Measurements from ENCODE around the gene CEP350.
"Not testable (repeated sequence)": the region's sequence is repeated elsewhere in the genome, so short reads cannot be mapped to it uniquely, and the experiment has no call there.

Gene CEP350

GRCh38 chr1:179938752-179939151 lies 15.9 kb upstream of the CEP350 start:
- in situ Hi-C loops (cut with MboI; ENCODE audit: low sequenced_read_pairs), result no loop called here

GRCh38 chr1:179939941-179940340 lies 14.7 kb upstream of the CEP350 start:
- in situ Hi-C loops (cut with MboI; ENCODE audit: low sequenced_read_pairs), result no loop called here

- in situ Hi-C loops (cut with MboI; ENCODE audit: low sequenced_read_pairs), result no loop called here
Observed at GRCh38 chr1:179941454-179941853, 13.2 kb upstream of the CEP350 start.

- in situ Hi-C loops (cut with MboI; ENCODE audit: low sequenced_read_pairs), result no loop called here
Observed at GRCh38 chr1:179950651-179951050, 4.0 kb upstream of the CEP350 start.

- in situ Hi-C loops (cut with MboI; ENCODE audit: low sequenced_read_pairs), result no loop called here
Observed at GRCh38 chr1:179951383-179952144, 3.0 kb upstream of the CEP350 start.

GRCh38 chr1:179952186-179952585 lies 2.4 kb upstream of the CEP350 start:
- in situ Hi-C loops (cut with MboI; ENCODE audit: low sequenced_read_pairs), result no loop called here

- in situ Hi-C loops (cut with MboI; ENCODE audit: low sequenced_read_pairs), result no loop called here
Observed at GRCh38 chr1:179953974-179954492, 577 bp upstream of the CEP350 start.

GRCh38 chr1:179955287-179955680 lies 674 bp downstream of the CEP350 start:
- in situ Hi-C loops (cut with MboI; ENCODE audit: low sequenced_read_pairs), result no loop called here

- in situ Hi-C loops (cut with MboI; ENCODE audit: low sequenced_read_pairs), result no loop called here
Observed at GRCh38 chr1:179955731-179956130, 1.1 kb downstream of the CEP350 start.

GRCh38 chr1:179958359-179958758 lies 3.7 kb downstream of the CEP350 start:
- in situ Hi-C loops (cut with MboI; ENCODE audit: low sequenced_read_pairs), result no loop called here

- in situ Hi-C loops (cut with MboI; ENCODE audit: low sequenced_read_pairs), result not testable (repeated sequence)
Observed at GRCh38 chr1:179962168-179962567, 7.6 kb downstream of the CEP350 start.

- in situ Hi-C loops (cut with MboI; ENCODE audit: low sequenced_read_pairs), result no loop called here
Observed at GRCh38 chr1:179966551-179966950, 11.9 kb downstream of the CEP350 start.

GRCh38 chr1:179968284-179968993 lies 13.8 kb downstream of the CEP350 start:
- in situ Hi-C loops (cut with MboI; ENCODE audit: low sequenced_read_pairs), result no loop called here

- in situ Hi-C loops (cut with MboI; ENCODE audit: low sequenced_read_pairs), result no loop called here
Observed at GRCh38 chr1:179968994-179969919, 14.6 kb downstream of the CEP350 start.

- in situ Hi-C loops (cut with MboI; ENCODE audit: low sequenced_read_pairs), result no loop called here
Observed at GRCh38 chr1:179969962-179970361, 15.4 kb downstream of the CEP350 start.

GRCh38 chr1:179971563-179972496 lies 17.2 kb downstream of the CEP350 start:
- in situ Hi-C loops (cut with MboI; ENCODE audit: low sequenced_read_pairs), result no loop called here

- in situ Hi-C loops (cut with MboI; ENCODE audit: low sequenced_read_pairs), result no loop called here
Observed at GRCh38 chr1:179973198-179974110, 18.8 kb downstream of the CEP350 start.

- in situ Hi-C loops (cut with MboI; ENCODE audit: low sequenced_read_pairs), result no loop called here
Observed at GRCh38 chr1:179976970-179977651, 22.5 kb downstream of the CEP350 start.
